Measurements from ENCODE around the gene AK8. TPM values are rescaled to one million over a fixed set of nuclear protein-coding genes. Genes with fewer than 3 reads are reported as not detected.

Gene AK8
- total RNA-seq, 1 donor from 2014 or later = 0.25 TPM

GRCh38 chr9:132677976-132678375, 200.1 kb downstream of the AK8 start:
- intact Hi-C loops (cut with DNase I) = loop anchor here (10.0 kb wide), 1 partner anchor 197 kb away; the partner anchor contains the start of genes AK8 and SPACA9
- Histone ChIP-seq H3K4me1 (peaks cover 20% of the 10 kb centered on the region), H3K27ac (no peak overlapping the region), H3K9me3 (no peaks in the 10 kb centered on the region), H3K27me3 (no peaks in the 10 kb centered on the region), H3K4me3 (no peak overlapping the region), H3K36me3 (peaks cover 0 to 37% of the 10 kb centered on the region in 2 donors)
- no peak for TF ChIP-seq POLR2AphosphoS5 (IDR thresholded peaks at IDR 0.05; ENCODE audit: insufficient read depth in 1 of 2, low read depth in 1 of 2)
- no peak for TF ChIP-seq POLR2A (IDR thresholded peaks at IDR 0.05)
- no peak for TF ChIP-seq CTCF (IDR thresholded peaks at IDR 0.05)
- no peak for DNase-seq (ENCODE audit: extremely low spot score in 2 of 2)

Other genes with a start within 250 kb of the AK8 start
- gene DDX31, start 208.3 kb downstream of the AK8 start, total RNA-seq = 17.9 TPM
- 8.8 TPM for gene GTF3C4, start 207.8 kb downstream of the AK8 start, total RNA-seq
- 2.7 TPM for gene SPACA9, start 614 bp upstream of the AK8 start, total RNA-seq
- gene TSC1, start 66.3 kb upstream of the AK8 start, total RNA-seq = 56.2 TPM
- gene GFI1B, start 100.4 kb upstream of the AK8 start, total RNA-seq = not detected
- 53.8 TPM for gene GTF3C5, start 152.7 kb upstream of the AK8 start, total RNA-seq
- gene CEL, start 183.7 kb upstream of the AK8 start, total RNA-seq = 0.74 TPM
- gene RALGDS, start 243.0 kb upstream of the AK8 start, total RNA-seq = 85.0 TPM

Data from vagina (tissue), 2 donors.